HEK293 (cell line): ENCODE measurements around the gene TMC2.

Experiments
- CTCF ChIA-PET: fragments of 350-600 bp; formaldehyde crosslinking; extraction: SDS; loops from one replicate; lab custom pipeline; 2021; ENCODE audit warnings: antibody characterized with exemption; lab: Yijun Ruan, JAX
- POLR2A ChIA-PET: fragments of 300-600 bp; formaldehyde crosslinking; extraction: SDS; loops from one replicate; lab custom pipeline; 2020; ENCODE audit warnings: antibody characterized with exemption, inconsistent platforms; lab: Yijun Ruan, JAX
- H3K27ac ChIP-seq: fragments of 200-500 bp; sonication (Bioruptor generic); 2 replicates; pipeline ENCODE4 v1.5.1; 2014; ENCODE audit warnings: low read depth, low read length, control low read depth, inconsistent platforms; ENCODE audit errors: extremely low read depth
- H3K36me3 ChIP-seq, 2 experiments: fragments of 200-500 bp in 1 of 2; sonication (Bioruptor generic) in 1 of 2; 1 replicate in 1 of 2; 2 replicates in 1 of 2; pipeline ENCODE4 v1.5.1; 2014 to 2017; ENCODE audit warnings: inconsistent platforms in 2 of 2, low read length in 2 of 2; ENCODE audit not compliant: control insufficient read depth in 2 of 2, insufficient read depth in 1 of 2
- H3K4me1 ChIP-seq: fragments of 200-500 bp; sonication (Bioruptor generic); 2 replicates; pipeline ENCODE4 v1.5.1; 2014; ENCODE audit warnings: mild to moderate bottlenecking, low read length, inconsistent platforms; ENCODE audit not compliant: control insufficient read depth, insufficient read depth
- H3K4me3 ChIP-seq: 2 replicates; pipeline ENCODE4 v1.5.1; 2011; ENCODE audit warnings: low read depth, mild to moderate bottlenecking, control low read depth, low read length, moderate library complexity
- H3K9me3 ChIP-seq: fragments of 200-500 bp; sonication (Bioruptor generic); 2 replicates; pipeline ENCODE4 v1.5.1; 2014; ENCODE audit warnings: low read depth, low read length, inconsistent platforms; ENCODE audit not compliant: control insufficient read depth, insufficient read depth
- BCL11B ChIP-seq: fragments of 450-650 bp; formaldehyde crosslinking; IDR thresholded peaks from 2 replicates; pipeline ENCODE4 v1.5.1; 2016; ENCODE audit warnings: low read depth, missing biosample characterization, missing genetic modification characterization
- EGR2 ChIP-seq: fragments of 450-650 bp; formaldehyde crosslinking; IDR thresholded peaks from 2 replicates; pipeline ENCODE4 v1.5.1; 2016; ENCODE audit warnings: low read depth, missing biosample characterization, missing genetic modification characterization
- GLIS1 ChIP-seq: fragments of 450-650 bp; formaldehyde crosslinking; IDR thresholded peaks from 2 replicates; pipeline ENCODE4 v1.5.1; 2016; ENCODE audit warnings: missing biosample characterization, missing genetic modification characterization
- GLIS2 ChIP-seq: fragments of 450-650 bp; formaldehyde crosslinking; IDR thresholded peaks from 2 replicates; pipeline ENCODE4 v1.5.1; 2016; ENCODE audit warnings: missing biosample characterization, missing genetic modification characterization
- KLF8 ChIP-seq: fragments of 450-650 bp; formaldehyde crosslinking; IDR thresholded peaks from 2 replicates; pipeline ENCODE4 v1.5.1; 2016; ENCODE audit warnings: missing biosample characterization, missing genetic modification characterization
- MZF1 ChIP-seq: fragments of 450-650 bp; formaldehyde crosslinking; IDR thresholded peaks from 2 replicates; pipeline ENCODE4 v1.5.1; 2017; ENCODE audit warnings: missing biosample characterization, missing genetic modification characterization, borderline replicate concordance
- PATZ1 ChIP-seq: fragments of 450-650 bp; formaldehyde crosslinking; IDR thresholded peaks from 2 replicates; pipeline ENCODE4 v1.5.1; 2016; ENCODE audit warnings: missing biosample characterization, missing genetic modification characterization
- REST ChIP-seq: fragments of 450-650 bp; formaldehyde crosslinking; IDR thresholded peaks from 2 replicates; pipeline ENCODE4 v1.5.1; 2016; ENCODE audit warnings: missing biosample characterization, missing genetic modification characterization
- ZBTB20 ChIP-seq: fragments of 450-650 bp; formaldehyde crosslinking; IDR thresholded peaks from 2 replicates; pipeline ENCODE4 v1.5.1; 2016; ENCODE audit warnings: missing biosample characterization, missing genetic modification characterization
- ZBTB7A ChIP-seq: fragments of 450-650 bp; formaldehyde crosslinking; IDR thresholded peaks from 2 replicates; pipeline ENCODE4 v1.5.1; 2016; ENCODE audit warnings: low read depth, missing biosample characterization, missing genetic modification characterization
- ZBTB8A ChIP-seq: fragments of 450-650 bp; formaldehyde crosslinking; IDR thresholded peaks from 2 replicates; pipeline ENCODE4 v1.5.1; 2016; ENCODE audit warnings: missing biosample characterization, missing genetic modification characterization
- ZEB2 ChIP-seq: fragments of 450-650 bp; formaldehyde crosslinking; IDR thresholded peaks from 2 replicates; pipeline ENCODE4 v1.5.1; 2016; ENCODE audit warnings: missing biosample characterization, missing genetic modification characterization
- ZFP69B ChIP-seq: fragments of 450-650 bp; formaldehyde crosslinking; IDR thresholded peaks from 2 replicates; pipeline ENCODE4 v1.5.1; 2016; ENCODE audit warnings: missing biosample characterization, missing genetic modification characterization
- ZNF175 ChIP-seq: fragments of 450-650 bp; formaldehyde crosslinking; IDR thresholded peaks from 2 replicates; pipeline ENCODE4 v1.5.1; 2016; ENCODE audit warnings: missing biosample characterization, missing genetic modification characterization
- ZNF214 ChIP-seq: fragments of 450-650 bp; formaldehyde crosslinking; IDR thresholded peaks from 2 replicates; pipeline ENCODE4 v1.5.1; 2017; ENCODE audit warnings: missing biosample characterization, mild to moderate bottlenecking, missing genetic modification characterization, borderline replicate concordance
- ZNF223 ChIP-seq: fragments of 450-650 bp; formaldehyde crosslinking; IDR thresholded peaks from 2 replicates; pipeline ENCODE4 v1.5.1; 2016; ENCODE audit warnings: missing biosample characterization, missing genetic modification characterization
- ZNF248 ChIP-seq: fragments of 450-650 bp; formaldehyde crosslinking; IDR thresholded peaks from 2 replicates; pipeline ENCODE4 v1.5.1; 2017; ENCODE audit warnings: missing biosample characterization, missing genetic modification characterization
- ZNF302 ChIP-seq: fragments of 450-650 bp; formaldehyde crosslinking; IDR thresholded peaks from 2 replicates; pipeline ENCODE4 v1.5.1; 2016; ENCODE audit warnings: missing biosample characterization, missing genetic modification characterization, low read depth
- ZNF335 ChIP-seq: fragments of 450-650 bp; formaldehyde crosslinking; conservative IDR thresholded peaks from 2 replicates; pipeline ENCODE4 v1.5.1; 2016; ENCODE audit warnings: missing biosample characterization, missing genetic modification characterization
- ZNF404 ChIP-seq: fragments of 450-650 bp; formaldehyde crosslinking; IDR thresholded peaks from 2 replicates; pipeline ENCODE4 v1.5.1; 2017; ENCODE audit warnings: missing biosample characterization, missing genetic modification characterization
- ZNF585B ChIP-seq: fragments of 450-650 bp; formaldehyde crosslinking; IDR thresholded peaks from 2 replicates; pipeline ENCODE4 v1.5.1; 2016; ENCODE audit warnings: missing biosample characterization, missing genetic modification characterization
- ZSCAN30 ChIP-seq: fragments of 450-650 bp; IDR thresholded peaks from 2 replicates; pipeline ENCODE4 v1.5.1; 2018; ENCODE audit warnings: missing biosample characterization, mild to moderate bottlenecking, missing genetic modification characterization, moderate library complexity

Gene TMC2

GRCh38 chr20:2690213-2690612, 153.8 kb downstream of the TMC2 start:
- Histone ChIP-seq H3K4me1 (peaks cover 15% of the 10 kb centered on the region), H3K27ac (no peak overlapping the region), H3K36me3 (peaks cover 0 to 4% of the 10 kb centered on the region in 2 experiments; a peak in 1 of 3 replicates), H3K4me3 (no peak overlapping the region), H3K9me3 (no peaks in the 10 kb centered on the region)
- CTCF ChIA-PET = interaction anchor here (0.7 to 5.9 kb wide), 6 partner anchors 12 to 310 kb away, joined by 3 to 48 read pairs (median 24); no protein-coding TSS in a partner anchor
- no peak for TF ChIP-seq ZNF302 (tag by site-specific recombination)
- no peak for TF ChIP-seq ZNF214 (tag by site-specific recombination)
- TF ChIP-seq ZSCAN30 = no peak
- no peak for TF ChIP-seq ZNF248 (tag by site-specific recombination)
- no peak for TF ChIP-seq ZNF585B (tag by site-specific recombination)
- no peak for TF ChIP-seq ZBTB7A
- TF ChIP-seq EGR2 = no peak
- TF ChIP-seq ZNF404 (tag by site-specific recombination) = no peak
- no peak for TF ChIP-seq REST
- no peak for TF ChIP-seq BCL11B (tag by site-specific recombination)
- no peak for TF ChIP-seq ZNF175 (tag by site-specific recombination)
- TF ChIP-seq ZBTB8A (tag by site-specific recombination) = no peak
- no peak for TF ChIP-seq ZEB2
- POLR2A ChIA-PET = interaction anchor here (0.6 to 1.2 kb wide), 2 partner anchors 38 to 626 kb away, joined by 3 read pairs; partner anchors contain the start of gene NOP56

- no peak overlapping the region for H3K27ac ChIP-seq
- H3K9me3 ChIP-seq = no peaks in the 10 kb centered on the region
- TF ChIP-seq GLIS2 (tag by site-specific recombination) (peak; percentile 35; the same call in 1 of the 2 replicates), PATZ1 (tag by site-specific recombination) (0 out of 2 replicates have a peak, but pooled peaks have one; percentile 17), KLF8 (no peak), ZBTB20 (tag by site-specific recombination) (peak; percentile 68; the same call in 1 of the 2 replicates), ZNF335 (tag by site-specific recombination) (peak; percentile 82), ZNF223 (tag by site-specific recombination) (no peak), MZF1 (tag by site-specific recombination) (no peak), ZFP69B (tag by site-specific recombination) (no peak), GLIS1 (peak; percentile 86)
- ChIA-PET CTCF (interaction anchor here (1.0 to 5.9 kb wide), 4 partner anchors 51 to 310 kb away, joined by 4 to 48 read pairs (median 16); no protein-coding TSS in a partner anchor), POLR2A (interaction anchor here (0.6 kb wide), 1 partner anchor 626 kb away, joined by 3 read pairs; no protein-coding TSS in a partner anchor)
- H3K36me3 ChIP-seq = peaks cover 0 to 4% of the 10 kb centered on the region in 2 experiments; a peak in 1 of 3 replicates
- H3K4me3 ChIP-seq = no peak overlapping the region
- H3K4me1 ChIP-seq = peaks cover 15% of the 10 kb centered on the region
Measured at GRCh38 chr20:2690718-2691117, 154.3 kb downstream of the TMC2 start.
